CD14-positive monocyte (primary cell): ENCODE measurements around the gene VAT1L. TPM values are rescaled to one million over a fixed set of nuclear protein-coding genes. Genes with fewer than 3 reads are reported as not detected.

Source experiments
- DNase-seq, 3 donors: peaks; one replicate each; pipeline ENCODE4 v3.0.0-alpha.2; 2011 to 2022
- H2AFZ ChIP-seq: 2 replicates; pipeline ENCODE4 v1.6.0; 2012; ENCODE audit warnings: mild to moderate bottlenecking, low read depth, low read length, inconsistent platforms; ENCODE audit not compliant: insufficient read depth, poor library complexity, severe bottlenecking
- H3K27ac ChIP-seq, 2 donors: 1 replicate in 1 of 2; 2 replicates in 1 of 2; pipeline ENCODE4 v1.5.1; 2012 to 2013; ENCODE audit warnings: low read length in 2 of 2, control low read depth in 1 of 2, inconsistent platforms in 1 of 2, low read depth in 1 of 2, mild to moderate bottlenecking in 1 of 2
- H3K27me3 ChIP-seq, 2 donors: one replicate each; pipeline versions ENCODE4 v1.6.0 to v1.6.1; 2011 to 2013; ENCODE audit warnings: low read length in 2 of 2; ENCODE audit not compliant: control insufficient read depth in 2 of 2, insufficient read depth in 2 of 2
- H3K36me3 ChIP-seq, 2 donors: replicated peaks in 1 of 2; 1 replicate in 1 of 2; 2 replicates in 1 of 2; pipeline versions ENCODE4 v1.5.1 to v1.6.1; 2012 to 2013; ENCODE audit warnings: low read length in 2 of 2, control low read depth in 1 of 2, inconsistent platforms in 1 of 2, mild to moderate bottlenecking in 1 of 2; ENCODE audit not compliant: insufficient read depth in 2 of 2, control insufficient read depth in 1 of 2
- H3K4me1 ChIP-seq, 2 donors: 1 replicate in 1 of 2; 2 replicates in 1 of 2; pipeline versions ENCODE4 v1.5.1 to v1.6.1; 2012 to 2013; ENCODE audit warnings: low read length in 2 of 2, control low read depth in 1 of 2, inconsistent platforms in 1 of 2, mild to moderate bottlenecking in 1 of 2, moderate library complexity in 1 of 2; ENCODE audit not compliant: insufficient read depth in 2 of 2, control insufficient read depth in 1 of 2
- H3K4me2 ChIP-seq: replicated peaks from 2 replicates; pipeline ENCODE3; 2012; ENCODE audit warnings: low read length, moderate library complexity, mild to moderate bottlenecking; ENCODE audit not compliant: poor library complexity, severe bottlenecking; ENCODE audit errors: extremely low read depth
- H3K4me3 ChIP-seq, 3 experiments: fragments of 200-600 bp in 1 of 3; sonication (generic) in 1 of 3; replicated peaks in 1 of 3; 1 replicate in 2 of 3; 2 replicates in 1 of 3; pipeline ENCODE4 v1.5.1; 2011 to 2013; ENCODE audit warnings: low read length in 3 of 3, mild to moderate bottlenecking in 3 of 3, control low read depth in 2 of 3, low read depth in 2 of 3, inconsistent platforms in 1 of 3, moderate library complexity in 1 of 3
- H3K79me2 ChIP-seq: 2 replicates; pipeline ENCODE4 v1.6.0; 2012; ENCODE audit warnings: mild to moderate bottlenecking, control low read depth, inconsistent platforms, low read length, moderate library complexity; ENCODE audit not compliant: insufficient read depth
- H3K9ac ChIP-seq: 2 replicates; pipeline ENCODE4 v1.6.0; 2017; ENCODE audit warnings: low read length, mild to moderate bottlenecking; ENCODE audit not compliant: insufficient read depth, poor library complexity, severe bottlenecking
- H3K9me3 ChIP-seq, 2 donors: replicated peaks in 1 of 2; 1 replicate in 1 of 2; 2 replicates in 1 of 2; pipeline versions ENCODE4 v1.5.1 to v1.6.1; 2012 to 2013; ENCODE audit warnings: low read length in 2 of 2, control low read depth in 1 of 2; ENCODE audit not compliant: control insufficient read depth in 1 of 2, insufficient read depth in 1 of 2
- H4K20me1 ChIP-seq: 2 replicates; pipeline ENCODE4 v1.6.0; 2012; ENCODE audit warnings: mild to moderate bottlenecking, low read length, control low read depth, moderate library complexity; ENCODE audit not compliant: insufficient read depth
- H3K27ac Mint-ChIP-seq, 7 donors: one replicate each; pipeline ENCODE4 v1.8.0; 2020; ENCODE audit warnings: mild to moderate bottlenecking in 7 of 7, mixed read lengths in 7 of 7, moderate library complexity in 6 of 7, inconsistent platforms in 2 of 7
- H3K27me3 Mint-ChIP-seq, 3 donors: one replicate each; pipeline ENCODE4 v1.8.0; 2021 to 2022; ENCODE audit warnings: low read depth in 3 of 3, mild to moderate bottlenecking in 3 of 3, mixed read lengths in 3 of 3, moderate library complexity in 3 of 3, inconsistent platforms in 1 of 3
- H3K36me3 Mint-ChIP-seq, 2 donors: one replicate each; pipeline ENCODE4 v1.8.0; 2020; ENCODE audit warnings: mixed read lengths in 2 of 2, inconsistent platforms in 1 of 2, mild to moderate bottlenecking in 1 of 2
- H3K4me1 Mint-ChIP-seq: one replicate; pipeline ENCODE4 v1.8.0; 2020; ENCODE audit warnings: mild to moderate bottlenecking, mixed read lengths
- H3K4me3 Mint-ChIP-seq, 2 donors: one replicate each; pipeline ENCODE4 v1.8.0; 2020; ENCODE audit warnings: mild to moderate bottlenecking in 2 of 2, mixed read lengths in 2 of 2, moderate library complexity in 1 of 2
- H3K9me3 Mint-ChIP-seq, 7 donors: one replicate each; pipeline ENCODE4 v1.8.0; 2020 to 2022; ENCODE audit warnings: mixed read lengths in 7 of 7, mild to moderate bottlenecking in 6 of 7, moderate library complexity in 6 of 7, inconsistent platforms in 2 of 7
- WGBS: methylation state at CpG from one replicate; pipeline ENCODE4 v1.1.5; 2013; ENCODE audit warnings: missing lambda C conversion rate; ENCODE audit not compliant: insufficient coverage; 5-methylcytosine and 5-hydroxymethylcytosine counted together
- intact Hi-C, 2 donors: fragments of 100-400 bp; cut with micrococcal nuclease; formaldehyde crosslinking; loops; one replicate each; pipeline versions ENCODE4 v1.15.0 to v1.15.1; 2023
- polyA plus RNA-seq, 3 donors: library from polyadenylated mRNA; depleted of rRNA in 1 of 3; unstranded in 2 of 3; stranded (reverse) in 1 of 3; fragments of 300-500 nt in 2 of 3; fragments of >200 nt in 1 of 3; fragmentation: Illumina TruSeq in 2 of 3; gene quantifications; 1 replicate in 2 of 3; 2 replicates in 1 of 3; pipeline ENCODE4 v1.2.3, GENCODE V29; 2012 to 2021
- TF ChIP-seq, protein P1 (sequence below): fragments of 200-600 bp; IDR thresholded peaks from one replicate; pipeline ENCODE4 v1.8.0; 2022; ENCODE audit warnings: antibody characterized with exemption, mild to moderate bottlenecking

Gene VAT1L
- polyA plus RNA-seq, 3 donors: not detected

DNA sequence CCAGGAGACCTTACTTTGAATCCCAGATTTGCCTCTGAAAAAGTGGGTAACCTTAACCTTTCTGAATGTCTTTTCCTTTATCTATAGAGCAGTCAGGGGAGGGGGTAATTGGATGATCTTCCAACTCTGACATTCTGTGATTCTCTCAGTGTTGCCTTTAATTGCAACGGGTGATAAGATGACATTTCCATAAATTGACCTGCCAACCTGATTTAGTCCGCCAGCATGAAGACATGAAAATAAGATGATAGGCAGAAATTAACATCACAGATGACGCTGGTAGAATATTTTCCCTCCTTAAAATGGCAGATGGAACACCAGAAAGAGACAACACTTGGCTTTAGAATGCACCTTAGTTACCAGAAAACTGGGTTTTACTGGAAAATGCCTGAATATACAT lies 72.6 kb downstream of the VAT1L start:
- Mint-ChIP-seq H3K27me3 (peaks cover 2 to 7% (median 5%) of the 10 kb centered on the region in 3 donors), H3K9me3 (peaks cover 0 to 5% (median 0%) of the 10 kb centered on the region in 7 donors), H3K36me3 (no peaks in the 10 kb centered on the region), H3K4me3 (no peak overlapping the region), H3K4me1 (no peaks in the 10 kb centered on the region), H3K27ac (no peak overlapping the region)
- Histone ChIP-seq H3K79me2 (no peaks in the 10 kb centered on the region), H4K20me1 (no peaks in the 10 kb centered on the region), H2AFZ (no peak overlapping the region), H3K4me1 (no peaks in the 10 kb centered on the region), H3K4me2 (no peak overlapping the region), H3K27me3 (peaks cover 0 to 4% of the 10 kb centered on the region in 2 donors), H3K36me3 (no peaks in the 10 kb centered on the region), H3K27ac (no peak overlapping the region), H3K9ac (no peak overlapping the region), H3K9me3 (no peaks in the 10 kb centered on the region), H3K4me3 (no peak overlapping the region)
- TF ChIP-seq, protein P1, sequence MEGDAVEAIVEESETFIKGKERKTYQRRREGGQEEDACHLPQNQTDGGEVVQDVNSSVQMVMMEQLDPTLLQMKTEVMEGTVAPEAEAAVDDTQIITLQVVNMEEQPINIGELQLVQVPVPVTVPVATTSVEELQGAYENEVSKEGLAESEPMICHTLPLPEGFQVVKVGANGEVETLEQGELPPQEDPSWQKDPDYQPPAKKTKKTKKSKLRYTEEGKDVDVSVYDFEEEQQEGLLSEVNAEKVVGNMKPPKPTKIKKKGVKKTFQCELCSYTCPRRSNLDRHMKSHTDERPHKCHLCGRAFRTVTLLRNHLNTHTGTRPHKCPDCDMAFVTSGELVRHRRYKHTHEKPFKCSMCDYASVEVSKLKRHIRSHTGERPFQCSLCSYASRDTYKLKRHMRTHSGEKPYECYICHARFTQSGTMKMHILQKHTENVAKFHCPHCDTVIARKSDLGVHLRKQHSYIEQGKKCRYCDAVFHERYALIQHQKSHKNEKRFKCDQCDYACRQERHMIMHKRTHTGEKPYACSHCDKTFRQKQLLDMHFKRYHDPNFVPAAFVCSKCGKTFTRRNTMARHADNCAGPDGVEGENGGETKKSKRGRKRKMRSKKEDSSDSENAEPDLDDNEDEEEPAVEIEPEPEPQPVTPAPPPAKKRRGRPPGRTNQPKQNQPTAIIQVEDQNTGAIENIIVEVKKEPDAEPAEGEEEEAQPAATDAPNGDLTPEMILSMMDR: no peak
- 100% methylated on average over 3 of the region's 3 CpGs for WGBS
- intact Hi-C loops: no loop called here
- DNase-seq: no peak

GRCh38 chr16:77863250-77863649 lies 74.9 kb downstream of the VAT1L start:
- Mint-ChIP-seq H3K36me3 (no peaks in the 10 kb centered on the region), H3K9me3 (peaks cover 0 to 5% (median 0%) of the 10 kb centered on the region in 7 donors), H3K27me3 (peaks cover 2 to 7% (median 5%) of the 10 kb centered on the region in 3 donors), H3K27ac (no peak overlapping the region), H3K4me1 (no peaks in the 10 kb centered on the region), H3K4me3 (no peak overlapping the region)
- H3K4me1 ChIP-seq: no peaks in the 10 kb centered on the region
- H3K27ac ChIP-seq: no peak overlapping the region
- no peak overlapping the region for H2AFZ ChIP-seq
- H3K4me2 ChIP-seq: no peak overlapping the region
- no peak for DNase-seq
- no peaks in the 10 kb centered on the region for H3K36me3 ChIP-seq
- intact Hi-C loops: no loop called here
- no peaks in the 10 kb centered on the region for H3K79me2 ChIP-seq
- H3K4me3 ChIP-seq: no peak overlapping the region
- H3K9ac ChIP-seq: no peak overlapping the region
- no peaks in the 10 kb centered on the region for H3K27me3 ChIP-seq
- no peaks in the 10 kb centered on the region for H3K9me3 ChIP-seq
- TF ChIP-seq, protein P1: no peak
- 71% methylated on average over 3 of the region's 5 CpGs for WGBS
- H4K20me1 ChIP-seq: no peaks in the 10 kb centered on the region
